ENCODE measurements around the gene AJM1.
"Not testable (repeated sequence)": the region's sequence is repeated elsewhere in the genome, so short reads cannot be mapped to it uniquely, and the experiment has no call there.

The AJM1 gene

DNA sequence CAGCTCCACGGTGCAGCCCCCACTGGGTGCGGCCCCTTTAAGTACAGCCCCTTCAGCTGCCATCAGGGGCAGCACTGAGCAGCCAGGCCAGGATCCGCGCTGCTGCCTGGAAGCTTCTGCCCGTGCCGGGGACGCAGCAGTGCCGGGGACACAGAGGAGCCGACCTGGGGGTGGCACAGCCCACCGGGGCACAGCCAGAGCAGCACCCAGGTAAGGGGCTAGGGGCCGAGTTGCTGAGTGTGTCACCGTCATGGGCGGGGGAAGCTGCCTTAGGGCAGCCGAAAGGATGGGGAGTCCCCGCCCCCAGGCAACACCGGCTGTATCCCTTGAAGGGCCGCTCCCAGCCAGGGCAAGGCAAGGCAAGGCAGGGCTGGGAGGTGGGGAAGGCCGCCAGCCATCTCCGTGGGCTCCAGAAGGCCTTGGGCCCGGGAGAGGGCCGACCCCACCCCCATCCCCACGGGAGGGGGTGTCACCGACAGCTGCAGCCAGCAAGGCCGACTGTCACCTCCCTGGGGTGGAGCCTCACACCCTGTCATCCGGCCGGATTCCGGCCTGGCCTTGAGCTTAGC is at the start of gene AJM1:
TSS of gene AJM1 (plus strand) at position 99 of the 569 bp plus-strand sequence. CDS start 1,937 bp downstream, outside the sequence.
- peak; percentile 9 for DNase-seq

- DNase-seq = no peak
Observed at GRCh38 chr9:136793086-136793946, 49.0 kb upstream of the AJM1 start.

- no peak for DNase-seq
Observed at GRCh38 chr9:136794281-136794999, 47.8 kb upstream of the AJM1 start.

DNA sequence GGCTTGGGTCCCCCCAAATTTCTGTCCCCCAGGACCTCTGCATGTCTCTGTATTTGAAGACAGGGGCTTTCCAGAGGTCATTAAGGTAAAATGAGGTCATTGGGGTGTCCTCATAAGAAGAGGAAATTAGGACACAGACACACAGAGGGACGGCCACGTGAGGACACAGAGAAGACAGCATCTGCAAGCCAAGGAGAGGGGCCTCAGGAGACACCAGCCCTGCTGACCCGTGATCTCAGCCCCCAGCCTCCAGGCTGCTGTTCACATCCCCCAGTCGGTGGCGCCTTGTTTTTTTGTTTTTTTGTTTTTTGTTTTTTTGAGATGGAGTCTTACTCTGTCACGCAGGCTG is 47.3 kb upstream of the AJM1 start:
- DNase-seq = no peak

DNA sequence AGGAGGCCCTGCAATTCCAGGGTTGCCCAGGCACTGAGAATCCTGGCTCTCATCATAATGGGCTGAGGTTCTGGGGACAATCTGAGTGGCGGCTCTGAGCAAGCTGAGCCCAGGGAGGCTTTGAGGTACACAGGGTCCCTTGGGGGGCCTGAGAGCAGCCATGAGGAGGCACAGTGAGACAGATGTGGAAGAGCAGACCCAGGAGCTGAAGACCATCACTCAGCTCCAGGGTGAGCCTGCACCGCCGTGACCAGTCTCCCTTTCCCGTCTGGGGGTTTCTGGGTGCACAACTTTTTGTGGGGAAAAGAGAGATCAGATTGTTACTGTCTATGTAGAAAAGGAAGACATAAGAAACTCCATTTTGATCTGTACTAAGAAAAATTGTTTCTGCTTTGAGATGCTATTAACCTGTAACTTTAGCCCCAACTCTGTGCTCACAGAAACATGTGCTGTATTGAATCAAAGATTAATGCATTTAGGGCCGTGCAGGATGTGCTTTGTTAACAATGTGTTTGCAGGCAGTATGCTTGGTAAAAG is 46.0 kb upstream of the AJM1 start, which contains the start of gene CCDC183:
TSS of gene CCDC183 (plus strand) at position 101 of the 537 bp plus-strand sequence. CDS start at position 161, 60 bp downstream.
- no peak for DNase-seq

DNA sequence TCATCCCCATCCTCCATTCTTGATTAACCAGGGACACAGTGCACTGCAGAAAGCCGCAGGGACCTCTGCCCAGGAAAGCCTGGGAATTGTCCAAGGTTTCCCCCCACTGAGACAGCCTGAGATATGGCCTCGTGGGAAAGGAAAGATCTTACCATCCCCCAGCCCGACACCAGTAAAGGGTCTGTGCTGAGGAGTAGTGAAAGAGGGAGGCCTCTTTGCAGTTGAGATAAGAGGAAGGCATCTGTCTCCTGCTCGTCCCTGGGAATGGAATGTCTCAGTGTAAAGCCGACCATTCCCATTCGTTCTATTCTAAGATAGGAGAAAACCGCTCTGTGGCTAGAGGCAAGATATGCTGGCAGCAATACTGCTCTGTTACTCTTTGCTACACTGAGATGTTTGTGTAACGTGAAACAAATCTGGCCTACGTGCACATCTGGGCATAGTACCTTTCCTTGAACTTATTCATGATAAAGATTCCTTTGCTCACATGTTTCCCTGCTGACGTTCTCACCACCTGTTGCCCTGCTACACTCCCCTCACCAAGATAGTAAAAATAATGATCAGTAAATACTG is 45.4 kb upstream of the AJM1 start:
- not testable (repeated sequence) for DNase-seq

- no peak for DNase-seq
Observed at GRCh38 chr9:136798708-136799078, 43.6 kb upstream of the AJM1 start.

GRCh38 chr9:136799079-136799853 is 43.0 kb upstream of the AJM1 start:
- no peak for DNase-seq

GRCh38 chr9:136799854-136800657 is 42.2 kb upstream of the AJM1 start:
- DNase-seq = peak; percentile 72

DNA sequence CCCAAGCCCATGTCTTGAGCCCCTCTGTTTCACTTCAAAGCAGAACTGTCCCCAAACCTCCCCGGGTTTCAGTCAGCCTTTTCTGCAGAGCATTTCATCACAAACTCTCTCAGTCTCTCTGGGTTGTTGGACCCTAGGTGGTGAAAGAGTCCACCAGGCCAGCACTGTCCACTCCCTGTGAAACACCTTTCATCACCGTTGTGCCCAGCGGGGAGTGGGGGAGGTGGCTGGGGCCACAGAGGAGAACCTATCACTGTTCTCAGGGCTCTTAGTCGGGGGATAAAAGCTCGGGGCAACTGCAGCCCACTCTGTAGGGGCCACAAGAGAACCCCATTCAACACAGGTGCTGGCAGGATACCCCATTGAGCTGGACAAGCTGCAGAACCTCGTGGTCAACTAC is 40.0 kb upstream of the AJM1 start:
- DNase-seq = no peak

DNA sequence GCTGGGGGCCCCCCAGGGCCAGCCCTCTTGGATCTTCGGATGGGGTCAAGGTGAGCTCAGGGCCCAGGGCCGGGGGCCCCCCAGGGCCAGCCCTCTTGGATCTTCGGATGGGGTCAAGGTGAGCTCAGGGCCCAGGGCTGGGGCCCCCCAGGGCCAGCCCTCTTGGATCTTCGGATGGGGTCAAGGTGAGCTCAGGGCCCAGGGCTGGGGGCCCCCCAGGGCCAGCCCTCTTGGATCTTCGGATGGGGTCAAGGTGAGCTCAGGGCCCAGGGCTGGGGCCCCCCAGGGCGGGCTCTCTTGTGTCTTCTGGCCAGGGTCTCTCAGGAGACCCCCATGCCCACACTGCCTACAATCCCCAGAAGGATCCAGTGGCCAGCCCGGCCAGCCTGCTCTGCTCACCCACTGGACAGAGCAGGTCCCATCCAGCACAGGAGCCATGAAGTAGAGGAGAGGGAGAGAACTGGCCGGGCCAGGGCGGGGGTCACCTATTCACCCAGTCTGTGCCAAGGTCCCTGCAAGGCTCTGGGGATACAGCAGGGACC is 39.2 kb upstream of the AJM1 start:
- DNase-seq = not testable (repeated sequence)

- DNase-seq = no peak
Observed at GRCh38 chr9:136803551-136804508, 38.4 kb upstream of the AJM1 start.

GRCh38 chr9:136804509-136805206 is 37.6 kb upstream of the AJM1 start:
- DNase-seq = no peak

- DNase-seq = no peak
Observed at GRCh38 chr9:136805207-136805740, 37.0 kb upstream of the AJM1 start.

- no peak for DNase-seq
Observed at GRCh38 chr9:136806067-136806466, 36.2 kb upstream of the AJM1 start.

DNA sequence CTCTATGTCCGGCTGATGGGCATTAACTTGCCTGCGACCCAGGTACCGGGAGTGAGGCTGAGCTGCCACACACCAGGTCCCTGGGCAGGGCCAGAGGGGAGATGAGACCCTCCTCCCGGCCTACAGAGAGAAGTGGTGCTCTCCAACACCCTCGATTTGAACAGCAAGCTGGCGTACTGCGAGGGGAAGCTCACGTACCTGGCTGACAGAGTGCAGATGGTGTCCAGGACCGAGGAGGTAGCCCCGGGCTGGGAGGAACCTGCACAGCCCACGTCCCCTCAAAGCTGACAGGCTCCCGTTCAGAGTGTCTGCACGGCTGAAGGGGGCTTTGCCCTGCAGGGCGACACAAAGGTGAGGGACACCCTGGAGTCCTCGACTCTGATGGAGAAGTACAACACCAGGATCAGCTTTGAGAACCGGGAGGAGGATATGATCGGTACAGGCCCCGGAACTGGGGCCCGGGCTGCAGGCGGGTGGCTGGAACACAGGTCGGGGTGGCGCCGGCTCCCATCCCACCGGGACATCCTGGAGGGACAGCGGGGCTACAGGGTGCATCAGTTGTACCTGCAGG is 35.6 kb upstream of the AJM1 start:
- DNase-seq = no peak

DNA sequence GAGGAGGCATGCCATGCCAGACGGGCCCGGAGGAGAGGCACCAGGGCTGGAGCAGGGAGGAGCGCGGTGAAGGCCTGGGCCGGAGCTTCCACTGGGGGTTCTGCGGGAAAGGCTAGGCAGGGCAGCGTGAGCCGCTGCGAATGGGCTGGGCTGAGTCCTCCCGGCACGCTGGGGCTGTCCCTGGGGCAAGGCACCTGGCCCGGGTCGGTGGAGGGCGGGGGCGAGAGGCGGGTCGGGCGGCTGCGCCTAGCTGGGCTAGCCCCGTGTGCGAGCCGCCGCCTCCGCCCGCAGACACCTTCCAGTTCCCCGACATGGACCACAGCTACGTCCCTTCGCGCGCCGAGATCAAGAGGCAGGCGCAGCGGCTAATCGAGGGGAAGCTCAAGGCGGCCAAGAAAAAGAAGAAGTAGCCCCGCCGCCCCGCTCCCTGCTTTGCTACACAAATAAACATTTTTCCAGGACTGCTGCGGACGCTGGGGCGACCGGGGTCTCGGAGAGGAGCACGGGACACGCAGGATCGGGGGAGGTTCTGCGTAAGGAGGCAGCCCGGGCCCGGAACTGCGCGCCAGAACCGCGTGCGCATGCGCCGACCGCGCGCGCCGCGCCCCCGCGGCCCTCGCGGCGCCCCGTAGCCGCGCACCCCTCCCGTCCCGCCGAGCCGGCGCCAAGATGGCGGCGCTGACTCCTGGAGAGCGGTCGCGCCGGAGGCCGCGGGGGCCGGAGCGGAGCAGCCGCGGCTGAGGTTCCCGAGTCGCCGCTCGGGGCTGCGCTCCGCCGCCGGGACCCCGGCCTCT is 34.8 kb upstream of the AJM1 start, which contains the start of gene RABL6:
TSS of gene RABL6 (plus strand) at position 668 of the 794 bp plus-strand sequence. CDS start 249 bp downstream, outside the sequence.
- DNase-seq = peak; percentile 25

Measured in NCI-H526 treated with DMSO at 0.1 percent for 48 hours (cell line).